Testis (tissue), 3 donors: ENCODE results near the gene CREBBP. TPM values are rescaled to one million over a fixed set of nuclear protein-coding genes. Genes with fewer than 3 reads are reported as not detected.

Experiments
- DNase-seq: peaks from one replicate; pipeline ENCODE4 v3.0.0-alpha.2; 2019
- H3K27ac ChIP-seq, 2 donors: fragments of 200-600 bp; sonication (generic); one replicate each; pipeline ENCODE4 v1.5.1; 2019
- H3K27me3 ChIP-seq: fragments of 200-600 bp; sonication (generic); one replicate; pipeline ENCODE4 v1.5.1; 2019
- H3K36me3 ChIP-seq: fragments of 200-600 bp; sonication (generic); one replicate; pipeline ENCODE4 v1.5.1; 2017; ENCODE audit warnings: low read depth; ENCODE audit errors: missing control alignments
- H3K4me1 ChIP-seq: fragments of 200-600 bp; sonication (generic); one replicate; pipeline ENCODE4 v1.5.1; 2019
- H3K4me3 ChIP-seq, 2 donors: fragments of 200-600 bp; sonication (generic); one replicate each; pipeline ENCODE4 v1.5.1; 2017 to 2019
- H3K9me3 ChIP-seq: fragments of 200-600 bp; sonication (generic); one replicate; pipeline ENCODE4 v1.5.1; 2017
- CTCF ChIP-seq, 3 experiments: fragments of 450-650 bp in 2 of 3; fragments of 200-600 bp in 1 of 3; sonication (generic) in 1 of 3; IDR thresholded peaks; one replicate each; pipeline ENCODE4 v1.5.1; 2016 to 2019; ENCODE audit warnings: antibody characterized with exemption in 3 of 3, mild to moderate bottlenecking in 2 of 3, moderate library complexity in 1 of 3
- POLR2A ChIP-seq: fragments of 450-650 bp; IDR thresholded peaks from one replicate; pipeline ENCODE4 v1.6.1; 2017; ENCODE audit warnings: antibody characterized with exemption, mild to moderate bottlenecking, moderate library complexity
- WGBS, 2 donors: methylation state at CpG; one replicate each; pipeline ENCODE4 v1.1.5; 2018; 5-methylcytosine and 5-hydroxymethylcytosine counted together
- intact Hi-C: fragments of 100-400 bp; cut with DNase I; formaldehyde crosslinking; loops from one replicate; pipeline ENCODE4 v1.15.1; 2023; ENCODE audit warnings: low total_unique reads
- polyA plus RNA-seq: library from polyadenylated mRNA; stranded (reverse); fragments of 350-450 nt; fragmentation: Illumina TruSeq; extraction: RNeasy Lipid Tissue Mini Kit (QIAGEN cat#74804); gene quantifications from one replicate; pipeline ENCODE4 v1.2.3, GENCODE V29; 2014; ENCODE audit warnings: low read depth, low replicate concordance; ENCODE audit not compliant: insufficient read depth
- total RNA-seq, 2 donors: library from RNA; depleted of rRNA; stranded (reverse); fragments of >200 nt; gene quantifications; one replicate each; pipeline ENCODE4 v1.2.3, GENCODE V29; 2016

CREBBP gene
- total and polyA plus RNA-seq, 3 donors from 2014 or later: 86.0 to 185 (median 141) TPM

GRCh38 chr16:3785413-3785812 is 95.1 kb downstream of the CREBBP start:
- H3K4me1 ChIP-seq: no peaks in the 10 kb centered on the region
- intact Hi-C loops: no loop called here
- no peak overlapping the region for H3K27ac ChIP-seq
- H3K27me3 ChIP-seq: no peaks in the 10 kb centered on the region
- no peak for TF ChIP-seq POLR2A
- TF ChIP-seq CTCF (IDR thresholded peaks at IDR 0.05): no peak
- peak; percentile 9 for DNase-seq
- no peaks in the 10 kb centered on the region for H3K9me3 ChIP-seq
- WGBS, 2 donors: 90 to 93% methylated on average over 12 of the region's 12 CpGs
- H3K4me3 ChIP-seq: no peak overlapping the region
- no peaks in the 10 kb centered on the region for H3K36me3 ChIP-seq

GRCh38 chr16:3783516-3783915 is 97.0 kb downstream of the CREBBP start:
- Histone ChIP-seq H3K36me3 (no peaks in the 10 kb centered on the region), H3K27ac (no peak overlapping the region), H3K4me3 (no peak overlapping the region), H3K27me3 (no peaks in the 10 kb centered on the region), H3K9me3 (no peaks in the 10 kb centered on the region), H3K4me1 (no peaks in the 10 kb centered on the region)
- intact Hi-C loops: no loop called here
- DNase-seq: peak; percentile 6
- WGBS, 2 donors: 88 to 90% methylated on average over 3 of the region's 3 CpGs
- TF ChIP-seq CTCF (IDR thresholded peaks at IDR 0.05) (no peak), POLR2A (no peak)

GRCh38 chr16:3782566-3782965 is 97.9 kb downstream of the CREBBP start:
- H3K4me1 ChIP-seq: no peaks in the 10 kb centered on the region
- DNase-seq: peak; percentile 10
- intact Hi-C loops: no loop called here

GRCh38 chr16:3781421-3781820 is 99.1 kb downstream of the CREBBP start:
- H3K4me3 ChIP-seq: no peak overlapping the region
- no peaks in the 10 kb centered on the region for H3K36me3 ChIP-seq
- H3K4me1 ChIP-seq: no peaks in the 10 kb centered on the region
- intact Hi-C loops: no loop called here
- DNase-seq: no peak
- H3K27ac ChIP-seq: no peak overlapping the region
- no peaks in the 10 kb centered on the region for H3K9me3 ChIP-seq
- 74 to 85% methylated on average over 4 of the region's 4 CpGs for WGBS, 2 donors
- no peaks in the 10 kb centered on the region for H3K27me3 ChIP-seq
- no peak for TF ChIP-seq CTCF (IDR thresholded peaks at IDR 0.05)
- TF ChIP-seq POLR2A: no peak

More at GRCh38 chr16:3782566-3782965, 97.9 kb downstream of the CREBBP start:
- Histone ChIP-seq H3K4me3 (no peak overlapping the region), H3K9me3 (no peaks in the 10 kb centered on the region), H3K36me3 (no peaks in the 10 kb centered on the region), H3K27me3 (no peaks in the 10 kb centered on the region), H3K27ac (no peak overlapping the region)
- 84 to 92% methylated on average over 7 of the region's 7 CpGs for WGBS, 2 donors
- TF ChIP-seq CTCF (IDR thresholded peaks at IDR 0.05) (no peak), POLR2A (no peak)

GRCh38 chr16:3780570-3780969 is 99.9 kb downstream of the CREBBP start:
- no peaks in the 10 kb centered on the region for H3K4me1 ChIP-seq
- TF ChIP-seq CTCF (IDR thresholded peaks at IDR 0.05) (no peak), POLR2A (no peak)
- no peak for DNase-seq
- no peaks in the 10 kb centered on the region for H3K36me3 ChIP-seq
- no peaks in the 10 kb centered on the region for H3K27me3 ChIP-seq
- H3K4me3 ChIP-seq: no peak overlapping the region
- intact Hi-C loops: no loop called here
- WGBS, 2 donors: 64 to 69% methylated on average over 6 of the region's 6 CpGs
- no peaks in the 10 kb centered on the region for H3K9me3 ChIP-seq
- H3K27ac ChIP-seq: no peak overlapping the region
